Neuron (in vitro differentiated cells): Measurements from ENCODE around the gene DNPEP.
A peak's percentile ranks its signal among the peaks of the same experiment; 100 is the strongest.

Experiments used
- H2AFZ ChIP-seq: one replicate; pipeline ENCODE4 v1.6.1; 2013; ENCODE audit warnings: low read depth, mild to moderate bottlenecking, inconsistent platforms, low read length, moderate library complexity
- H3K27me3 ChIP-seq: one replicate; pipeline ENCODE4 v1.6.1; 2013; ENCODE audit warnings: low read length; ENCODE audit not compliant: insufficient read depth
- H3K36me3 ChIP-seq: one replicate; pipeline ENCODE4 v1.6.1; 2013; ENCODE audit warnings: low read length; ENCODE audit not compliant: insufficient read depth
- H3K4me1 ChIP-seq: one replicate; pipeline ENCODE4 v1.6.1; 2013; ENCODE audit warnings: low read length; ENCODE audit not compliant: insufficient read depth
- H3K4me3 ChIP-seq: 2 replicates; pipeline ENCODE4 v1.5.1; 2013; ENCODE audit warnings: mild to moderate bottlenecking, low read length, moderate library complexity
- H3K9me3 ChIP-seq: one replicate; pipeline ENCODE4 v1.6.1; 2013; ENCODE audit warnings: low read length

DNPEP gene

DNA sequence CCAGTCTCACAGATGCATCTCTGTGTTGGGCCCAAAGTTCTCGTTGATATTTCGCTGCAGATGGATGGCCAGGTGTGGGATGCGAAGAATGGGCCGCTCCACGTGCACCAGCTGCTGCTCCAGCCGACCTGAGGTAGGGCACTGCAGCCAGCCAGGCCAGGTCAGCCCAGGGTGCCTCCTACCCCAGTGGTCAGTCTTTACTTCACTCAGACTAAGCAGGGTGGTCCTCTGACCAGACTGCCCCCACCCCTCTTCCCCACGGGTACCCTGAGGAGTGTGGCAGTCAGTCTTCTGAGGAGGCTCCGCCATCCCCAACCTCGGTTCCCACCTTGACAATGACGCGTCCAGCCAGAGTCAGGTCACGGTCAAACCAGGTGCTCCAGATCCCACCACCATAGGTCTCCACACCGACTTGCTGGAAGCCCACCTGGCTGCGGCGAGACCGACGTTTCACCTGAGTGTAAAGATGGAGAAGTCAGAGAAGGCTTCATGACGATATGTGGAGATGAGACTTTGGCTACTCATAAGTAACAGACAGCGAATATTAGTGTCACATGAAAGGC lies 1.7 kb downstream of the DNPEP start:
- H2AFZ ChIP-seq: no peak overlapping the region
- no peaks in the 10 kb centered on the region for H3K27me3 ChIP-seq
- peaks cover 22% of the 10 kb centered on the region for H3K36me3 ChIP-seq
- H3K9me3 ChIP-seq: no peaks in the 10 kb centered on the region
- peaks cover 12% of the 10 kb centered on the region for H3K4me1 ChIP-seq
- peak overlapping the region; percentile 94 for H3K4me3 ChIP-seq

- no peak overlapping the region for H2AFZ ChIP-seq
- H3K27me3 ChIP-seq: no peaks in the 10 kb centered on the region
- H3K36me3 ChIP-seq: peaks cover 28% of the 10 kb centered on the region
- peaks cover 12% of the 10 kb centered on the region for H3K4me1 ChIP-seq
- H3K9me3 ChIP-seq: no peaks in the 10 kb centered on the region
- no peak overlapping the region for H3K4me3 ChIP-seq
Measured at GRCh38 chr2:219384859-219385258, 2.9 kb downstream of the DNPEP start.

- no peak overlapping the region for H3K4me3 ChIP-seq
- peaks cover 12% of the 10 kb centered on the region for H3K4me1 ChIP-seq
- H2AFZ ChIP-seq: no peak overlapping the region
- H3K27me3 ChIP-seq: no peaks in the 10 kb centered on the region
- H3K9me3 ChIP-seq: no peaks in the 10 kb centered on the region
- peaks cover 28% of the 10 kb centered on the region for H3K36me3 ChIP-seq
Measured at GRCh38 chr2:219384083-219384713, 3.5 kb downstream of the DNPEP start.

DNA sequence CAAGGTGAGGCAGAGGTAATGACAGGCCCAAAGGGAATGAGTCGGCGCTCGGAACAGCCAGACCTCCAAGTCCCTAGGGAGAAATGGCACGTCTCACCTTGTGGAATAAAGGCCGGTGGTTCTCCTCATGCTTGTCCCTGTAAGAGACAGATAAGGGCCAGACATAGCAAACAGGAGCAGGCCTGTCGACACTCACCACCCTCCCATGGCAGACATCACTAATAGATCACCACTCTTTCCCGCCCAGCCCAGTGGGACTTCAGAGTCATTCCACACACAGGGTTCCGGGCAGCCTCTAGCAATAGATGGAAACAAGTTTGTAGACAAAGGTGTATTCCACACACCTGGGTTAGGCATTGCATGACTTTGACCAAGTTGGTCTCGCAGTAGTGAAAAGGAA lies 6.3 kb downstream of the DNPEP start:
- Histone ChIP-seq H3K9me3 (no peaks in the 10 kb centered on the region), H2AFZ (no peak overlapping the region), H3K27me3 (no peaks in the 10 kb centered on the region), H3K4me3 (no peak overlapping the region), H3K4me1 (peaks cover 10% of the 10 kb centered on the region), H3K36me3 (peaks cover 28% of the 10 kb centered on the region)

DNA sequence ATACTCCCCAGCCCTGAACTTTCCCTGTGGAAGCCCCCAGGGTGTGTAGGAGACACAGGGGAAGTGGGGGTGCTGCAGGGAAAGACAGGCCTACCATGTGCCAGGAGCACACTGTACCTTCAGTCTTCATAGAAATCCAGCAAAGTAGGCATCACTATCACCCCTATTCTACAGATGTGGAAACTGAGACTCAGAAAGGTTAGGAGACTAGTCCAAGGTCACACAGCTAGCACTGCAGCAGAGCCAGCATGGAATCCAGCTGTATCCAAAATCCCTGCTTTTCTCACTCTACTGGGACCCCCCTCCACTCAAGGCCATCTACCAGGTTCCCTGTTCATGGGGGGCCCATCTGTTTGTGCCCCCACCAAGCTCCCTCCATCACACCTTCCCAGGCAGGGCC lies 6.8 kb downstream of the DNPEP start:
- Histone ChIP-seq H3K4me3 (no peak overlapping the region), H3K4me1 (peaks cover 6% of the 10 kb centered on the region), H3K36me3 (peaks cover 28% of the 10 kb centered on the region), H2AFZ (no peak overlapping the region), H3K27me3 (no peaks in the 10 kb centered on the region), H3K9me3 (no peaks in the 10 kb centered on the region)

- Histone ChIP-seq H3K36me3 (peaks cover 27% of the 10 kb centered on the region), H3K4me3 (no peak overlapping the region), H2AFZ (no peak overlapping the region), H3K9me3 (no peaks in the 10 kb centered on the region), H3K27me3 (no peaks in the 10 kb centered on the region), H3K4me1 (peaks cover 6% of the 10 kb centered on the region)
Measured at GRCh38 chr2:219378163-219378851, 9.4 kb downstream of the DNPEP start.

DNA sequence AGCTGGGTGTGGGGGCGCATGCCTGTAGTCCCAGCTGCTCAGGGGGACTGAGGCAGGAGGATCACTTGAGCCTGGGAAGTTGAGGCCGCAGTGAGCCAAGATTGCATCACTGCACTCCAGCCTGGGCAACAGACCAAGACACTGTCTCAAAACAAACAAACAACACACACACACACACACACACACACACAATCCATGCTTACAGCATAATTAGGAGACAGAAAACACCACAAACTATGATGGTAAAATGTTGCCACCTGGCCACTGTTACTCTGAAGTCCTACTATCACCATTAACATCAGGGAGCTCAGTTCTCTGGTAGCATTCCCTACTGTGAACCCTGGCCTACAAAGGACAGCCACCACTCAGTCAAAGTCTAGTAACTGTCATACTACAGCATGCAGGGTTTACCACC lies 18.3 kb downstream of the DNPEP start:
- Histone ChIP-seq H3K4me1 (no peaks in the 10 kb centered on the region), H3K36me3 (peaks cover 6% of the 10 kb centered on the region), H3K9me3 (no peaks in the 10 kb centered on the region), H3K27me3 (no peaks in the 10 kb centered on the region), H2AFZ (no peak overlapping the region), H3K4me3 (no peak overlapping the region)

GRCh38 chr2:219368690-219369191 lies 19.0 kb downstream of the DNPEP start:
- H3K9me3 ChIP-seq: no peaks in the 10 kb centered on the region
- no peak overlapping the region for H3K4me3 ChIP-seq
- no peaks in the 10 kb centered on the region for H3K27me3 ChIP-seq
- no peaks in the 10 kb centered on the region for H3K4me1 ChIP-seq
- no peak overlapping the region for H2AFZ ChIP-seq
- H3K36me3 ChIP-seq: peaks cover 2% of the 10 kb centered on the region

GRCh38 chr2:219362524-219363164 lies 25.1 kb downstream of the DNPEP start:
- no peaks in the 10 kb centered on the region for H3K9me3 ChIP-seq
- H2AFZ ChIP-seq: no peak overlapping the region
- no peaks in the 10 kb centered on the region for H3K4me1 ChIP-seq
- peaks cover 24% of the 10 kb centered on the region for H3K27me3 ChIP-seq
- H3K36me3 ChIP-seq: no peaks in the 10 kb centered on the region
- H3K4me3 ChIP-seq: no peak overlapping the region

GRCh38 chr2:219362072-219362471 lies 25.6 kb downstream of the DNPEP start:
- no peaks in the 10 kb centered on the region for H3K4me1 ChIP-seq
- no peaks in the 10 kb centered on the region for H3K9me3 ChIP-seq
- no peaks in the 10 kb centered on the region for H3K36me3 ChIP-seq
- H3K27me3 ChIP-seq: peaks cover 24% of the 10 kb centered on the region
- no peak overlapping the region for H3K4me3 ChIP-seq
- no peak overlapping the region for H2AFZ ChIP-seq

DNA sequence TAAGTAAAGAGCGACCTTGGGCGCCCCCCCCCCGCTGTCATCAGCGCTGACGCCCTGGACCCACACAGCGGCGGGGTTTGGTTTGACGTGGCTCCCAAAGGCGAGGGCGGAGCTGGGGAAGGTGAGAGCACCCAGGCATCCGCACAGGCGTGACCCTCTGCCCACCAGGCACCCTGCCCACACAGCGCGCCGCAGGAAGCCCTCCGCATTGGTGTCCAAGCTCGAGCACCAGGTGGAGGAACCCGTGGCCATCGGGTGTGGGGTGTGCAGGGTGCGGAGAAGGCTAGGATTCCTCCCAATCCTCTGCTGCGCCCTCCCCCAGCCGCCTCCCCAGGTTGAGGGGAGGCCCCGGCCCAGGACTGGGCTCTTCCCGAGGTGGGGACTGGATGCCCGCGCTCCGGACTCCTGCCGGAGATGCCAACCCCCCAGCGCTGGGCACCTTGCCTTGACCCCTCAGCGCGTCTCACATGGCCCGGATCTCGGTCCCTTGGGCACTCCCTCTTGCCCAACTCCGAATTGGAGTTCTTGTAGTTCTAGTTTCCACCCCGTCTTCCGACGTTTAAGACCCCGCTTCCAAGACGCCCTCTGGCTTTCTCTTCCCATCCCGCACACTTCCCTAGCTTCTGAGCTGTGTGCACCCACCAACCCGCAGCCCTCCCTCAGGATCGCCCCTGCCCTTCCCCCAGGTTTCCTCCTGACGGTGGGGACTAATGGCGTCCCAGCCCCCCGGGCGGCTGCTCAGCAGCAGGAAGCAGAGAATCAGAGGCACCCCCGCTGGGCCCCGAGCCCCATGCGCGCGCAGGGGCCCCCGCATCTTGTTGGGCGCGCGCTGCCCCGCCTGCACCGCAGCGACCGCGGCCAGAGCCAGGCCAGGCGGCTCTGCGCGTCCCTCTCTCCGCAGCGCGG lies 29.3 kb downstream of the DNPEP start:
- no peaks in the 10 kb centered on the region for H3K36me3 ChIP-seq
- H3K9me3 ChIP-seq: no peaks in the 10 kb centered on the region
- H3K4me1 ChIP-seq: no peaks in the 10 kb centered on the region
- peak overlapping the region; percentile 6 for H3K4me3 ChIP-seq
- no peak overlapping the region for H2AFZ ChIP-seq
- H3K27me3 ChIP-seq: peaks cover 37% of the 10 kb centered on the region

DNA sequence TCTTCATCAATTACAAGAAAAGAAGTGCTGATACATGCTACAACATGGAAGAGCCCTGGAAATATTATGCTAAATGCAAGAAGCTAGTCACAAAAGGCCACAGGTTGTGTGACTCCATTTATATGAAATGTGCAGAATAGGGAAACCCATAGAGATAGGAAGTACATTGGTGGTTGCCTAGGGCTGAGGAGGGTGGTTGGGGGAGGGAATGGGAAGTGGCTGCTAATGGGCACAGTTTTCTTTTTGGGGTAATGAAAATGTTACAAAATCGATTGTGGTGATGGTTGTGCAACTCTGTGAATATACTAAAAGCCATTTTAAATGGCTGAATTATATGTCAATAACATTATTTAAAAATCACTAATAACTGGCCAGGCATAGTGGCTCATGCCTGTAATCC lies 30.9 kb downstream of the DNPEP start:
- Histone ChIP-seq H3K4me1 (peaks cover 2% of the 10 kb centered on the region), H3K4me3 (no peak overlapping the region), H3K27me3 (peaks cover 37% of the 10 kb centered on the region), H2AFZ (no peak overlapping the region), H3K9me3 (no peaks in the 10 kb centered on the region), H3K36me3 (no peaks in the 10 kb centered on the region)
